Heart left ventricle (tissue), 16 donors: ENCODE data around the gene PDE7B. TPM values are rescaled to one million over a fixed set of nuclear protein-coding genes. Genes with fewer than 3 reads are reported as not detected.

Experiments
- ATAC-seq, 4 donors: fragments of 200-7000 bp; cut with Tn5 transposase; one replicate each; pipeline ENCODE4 v1.9.1; 2020 to 2022; ENCODE audit warnings: moderate library complexity in 4 of 4, mild to moderate bottlenecking in 3 of 4, moderate number of reproducible peaks in 1 of 4
- DNase-seq, 5 donors: peaks; one replicate each; pipeline ENCODE4 v3.0.0-alpha.2; 2020
- H3K27ac ChIP-seq, 12 donors: fragments of 200-600 bp; sonication (generic) in 4 of 12; one replicate each; pipeline versions ENCODE4 v1.5.0 to v1.8.0; 2016 to 2022; ENCODE audit warnings: mild to moderate bottlenecking in 2 of 12
- H3K27me3 ChIP-seq, 9 donors: fragments of 200-600 bp; sonication (generic) in 2 of 9; one replicate each; pipeline versions ENCODE4 v1.5.1 to v1.8.0; 2016 to 2022; ENCODE audit warnings: mild to moderate bottlenecking in 3 of 9
- H3K36me3 ChIP-seq, 9 donors: fragments of 200-600 bp; sonication (generic) in 2 of 9; one replicate each; pipeline versions ENCODE4 v1.5.0 to v1.8.0; 2018 to 2022; ENCODE audit warnings: mild to moderate bottlenecking in 2 of 9
- H3K4me1 ChIP-seq, 12 donors: fragments of 200-600 bp; sonication (generic) in 4 of 12; one replicate each; pipeline versions ENCODE4 v1.5.0 to v1.8.0; 2016 to 2022; ENCODE audit warnings: mild to moderate bottlenecking in 3 of 12
- H3K4me3 ChIP-seq, 12 donors: fragments of 200-600 bp; sonication (generic) in 4 of 12; one replicate each; pipeline versions ENCODE4 v1.5.0 to v1.8.0; 2017 to 2022; ENCODE audit warnings: mild to moderate bottlenecking in 9 of 12, moderate library complexity in 4 of 12
- H3K9me3 ChIP-seq, 12 donors: fragments of 200-600 bp; sonication (generic) in 4 of 12; one replicate each; pipeline versions ENCODE4 v1.5.0 to v1.8.0; 2016 to 2022; ENCODE audit warnings: mild to moderate bottlenecking in 1 of 12
- CTCF ChIP-seq, 12 donors: fragments of 200-600 bp; sonication (generic) in 4 of 12; IDR thresholded peaks; one replicate each; pipeline versions ENCODE4 v1.5.0 to v1.8.0; 2018 to 2022; ENCODE audit warnings: antibody characterized with exemption in 12 of 12, mild to moderate bottlenecking in 5 of 12
- POLR2A ChIP-seq, 2 donors: fragments of 450-650 bp; IDR thresholded peaks; one replicate each; pipeline ENCODE4 v1.6.1; 2017; ENCODE audit warnings: antibody characterized with exemption in 2 of 2, mild to moderate bottlenecking in 2 of 2, moderate library complexity in 2 of 2
- WGBS, 4 donors: extraction: QIAGEN DNeasy Blood & Tissue Kit in 2 of 4; methylation state at CpG; one replicate each; pipeline versions ENCODE4 v1.1.5 to v1.1.7; 2013 to 2018; 5-methylcytosine and 5-hydroxymethylcytosine counted together
- intact Hi-C, 10 donors: fragments of 100-400 bp; cut with DNase I; formaldehyde crosslinking; loops; one replicate each; pipeline versions ENCODE4 v1.11.1 to v1.14.2; 2022
- polyA plus RNA-seq, 2 donors: library from polyadenylated mRNA; stranded (reverse); fragments of 200-250 nt; gene quantifications; one replicate each; pipeline ENCODE4 v1.2.3, GENCODE V29; 2013
- total RNA-seq, 9 donors: library from RNA; depleted of rRNA in 2 of 9; stranded (reverse); fragments of >200 nt in 2 of 9; fragmentation: NEBNext Ultra II Directional in 3 of 9; extraction: Animal tissue kit (Norgen Biotek cat#: 25700) in 3 of 9; gene quantifications; one replicate each; pipeline versions ENCODE4 v1.1.0 to v1.2.4, GENCODE V29; 2016 to 2023
- donor health status: ischemic (EF 13 %, LVEDD 7.1; RV severe dilation, severe dysfunction).
- donor health status: healthy with polysubstance abuse.
- donor health status: DM: no; HTN: yes; CAD: no.
- donor health status: DM: no; HTN: no; CAD: no.
- donor health status: ischemic (EF 25% LVEDD 6.9; RV normal size, moderate dysfunction).
- donor health status: ischemic (EF 25% LVEDD 5.7; RV mildly dilated, moderate dysfunction).
- donor health status: healthy.
- donor health status: DM: yes; HTN: yes; CAD: no.
- donor health status: ischemic (EF 35%, LVEDD 5.7; RV mildly dilated, moderate dysfunction).
- donor health status: nonischemic (EF 11% LVEDD 7.7; RV severe dilation, severe dysfunction).
- donor health status: DM: yes; HTN: yes; CAD: no.
- donor health status: PGD.
- donor health status: ischemic (EF 29% LVEDD 5.4; RV normal size, mild dysfunction).
- donor health status: nonischemic (EF 23%, LVEDD 6.1; RV moderate dilation, normal function).

Gene PDE7B
- total and polyA plus RNA-seq, 11 donors: 4.4 to 29.1 (median 9.0) TPM

- ATAC-seq: no peak
- Histone ChIP-seq H3K4me1 (peaks cover 0 to 14% (median 4%) of the 10 kb centered on the region in 12 donors), H3K27ac (no peak overlapping the region), H3K36me3 (no peaks in the 10 kb centered on the region), H3K4me3 (no peak overlapping the region), H3K27me3 (no peaks in the 10 kb centered on the region), H3K9me3 (peaks cover 0 to 29% (median 7%) of the 10 kb centered on the region in 12 donors)
- TF ChIP-seq CTCF (IDR thresholded peaks at IDR 0.05): no peak
- no peak for TF ChIP-seq POLR2A (IDR thresholded peaks at IDR 0.05)
- intact Hi-C loops: no loop called here
- no peak for DNase-seq
- WGBS, 4 donors: 84 to 94% (median 89%) methylated on average over 1 of the region's 1 CpG
These were observed 155.8 kb downstream of the PDE7B start for GRCh38 chr6:136007345-136007744.

- TF ChIP-seq POLR2A (IDR thresholded peaks at IDR 0.05): no peak
- TF ChIP-seq CTCF (IDR thresholded peaks at IDR 0.05): no peak
- peaks cover 0 to 37% (median 16%) of the 10 kb centered on the region in 12 donors for H3K4me1 ChIP-seq
- intact Hi-C loops: loop anchor here in 1 of 10 donors (10.0 kb wide), 1 partner anchor 467 kb away; no protein-coding TSS in a partner anchor
- DNase-seq (no peak), ATAC-seq (peak in 2 of 4 donors; percentile 28 to 48)
- H3K36me3 ChIP-seq: no peaks in the 10 kb centered on the region
- H3K4me3 ChIP-seq: no peak overlapping the region
- peak overlapping the region in 1 of 12 donors; percentile 1 for H3K27ac ChIP-seq
- WGBS, 4 donors: 83 to 100% (median 93%) methylated on average over 2 of the region's 2 CpGs
- H3K9me3 ChIP-seq: peaks cover 0 to 13% (median 3%) of the 10 kb centered on the region in 12 donors
- H3K27me3 ChIP-seq: no peaks in the 10 kb centered on the region
These were observed 160.0 kb downstream of the PDE7B start for GRCh38 chr6:136011475-136011874.

- peaks cover 0 to 4% (median 0%) of the 10 kb centered on the region in 12 donors for H3K9me3 ChIP-seq
- peaks cover 0 to 37% (median 16%) of the 10 kb centered on the region in 12 donors for H3K4me1 ChIP-seq
- H3K4me3 ChIP-seq: no peak overlapping the region
- no peak for DNase-seq
- TF ChIP-seq CTCF (IDR thresholded peaks at IDR 0.05): no peak
- TF ChIP-seq POLR2A (IDR thresholded peaks at IDR 0.05): no peak
- no peaks in the 10 kb centered on the region for H3K36me3 ChIP-seq
- intact Hi-C loops: loop anchor here in 1 of 10 donors (10.0 kb wide), 1 partner anchor 468 kb away; no protein-coding TSS in a partner anchor
- H3K27ac ChIP-seq: peak overlapping the region in 1 of 12 donors; percentile 1
- no peaks in the 10 kb centered on the region for H3K27me3 ChIP-seq
- peak in 1 of 4 donors; percentile 39 for ATAC-seq
- WGBS, 4 donors: 95 to 96% (median 96%) methylated on average over 1 of the region's 1 CpG
These were observed 160.8 kb downstream of the PDE7B start for GRCh38 chr6:136012198-136012887.

- DNase-seq: no peak
- no peaks in the 10 kb centered on the region for H3K36me3 ChIP-seq
- H3K4me1 ChIP-seq: peaks cover 0 to 37% (median 16%) of the 10 kb centered on the region in 12 donors
- 79 to 85% (median 81%) methylated on average over 1 of the region's 1 CpG for whole genome bisulfite sequencing, 4 donors
- peak overlapping the region in 3 of 12 donors; percentile 9 to 65 (median 25) for H3K27ac ChIP-seq
- H3K4me3 ChIP-seq: no peak overlapping the region
- H3K27me3 ChIP-seq: no peaks in the 10 kb centered on the region
- peaks cover 0 to 3% (median 0%) of the 10 kb centered on the region in 12 donors for H3K9me3 ChIP-seq
- intact Hi-C loops: loop anchor here in 1 of 10 donors (10.0 kb wide), 1 partner anchor 468 kb away; no protein-coding TSS in a partner anchor
- TF ChIP-seq CTCF (IDR thresholded peaks at IDR 0.05) (no peak), POLR2A (IDR thresholded peaks at IDR 0.05) (no peak)
- no peak for ATAC-seq
These were observed 161.4 kb downstream of the PDE7B start for GRCh38 chr6:136012943-136013342.
